GM21737 (cell line): Measurements from ENCODE around the gene ELMO2.

Experiments
- ATAC-seq: cut with Tn5 transposase; IDR thresholded peaks from one replicate; pipeline ENCODE4 v1.9.1; 2021; ENCODE audit warnings: mild to moderate bottlenecking, moderate library complexity; ENCODE audit not compliant: unreplicated experiment

ELMO2 gene

GRCh38 chr20:46367967-46368901 is 38.2 kb downstream of the ELMO2 start:
- ATAC-seq = no peak

GRCh38 chr20:46367234-46367633 is 39.2 kb downstream of the ELMO2 start:
- no peak for ATAC-seq

- ATAC-seq = no peak
These were observed 39.6 kb downstream of the ELMO2 start for GRCh38 chr20:46366826-46367225.

- ATAC-seq = no peak
These were observed 40.8 kb downstream of the ELMO2 start for GRCh38 chr20:46365487-46366220.

GRCh38 chr20:46364670-46365486 is 41.5 kb downstream of the ELMO2 start:
- ATAC-seq = no peak

- peak; percentile 60 for ATAC-seq
These were observed 42.3 kb downstream of the ELMO2 start for GRCh38 chr20:46363874-46364669.

GRCh38 chr20:46362921-46363867 is 43.2 kb downstream of the ELMO2 start:
- ATAC-seq = peak; percentile 4

GRCh38 chr20:46361811-46362210 is 44.6 kb downstream of the ELMO2 start:
- ATAC-seq = no peak

GRCh38 chr20:46361381-46361780 is 45.0 kb downstream of the ELMO2 start:
- ATAC-seq = no peak

GRCh38 chr20:46359233-46359751 is 47.1 kb downstream of the ELMO2 start:
- ATAC-seq = no peak

- ATAC-seq = no peak
These were observed 47.9 kb downstream of the ELMO2 start for GRCh38 chr20:46358346-46359058.

GRCh38 chr20:46357030-46357514 is 49.3 kb downstream of the ELMO2 start:
- no peak for ATAC-seq

GRCh38 chr20:46356195-46357029 is 50.0 kb downstream of the ELMO2 start:
- no peak for ATAC-seq

- ATAC-seq = no peak
These were observed 50.6 kb downstream of the ELMO2 start for GRCh38 chr20:46355778-46356177.

GRCh38 chr20:46354920-46355654 is 51.3 kb downstream of the ELMO2 start:
- ATAC-seq = no peak

GRCh38 chr20:46354207-46354555 is 52.2 kb downstream of the ELMO2 start:
- no peak for ATAC-seq
